Thyroid gland (tissue), 4 donors: Measurements from ENCODE around the gene SYNRG. TPM values are rescaled to one million over a fixed set of nuclear protein-coding genes. Genes with fewer than 3 reads are reported as not detected.
A peak's percentile ranks its signal among the peaks of the same experiment; 100 is the strongest.
"Not testable (repeated sequence)": the region's sequence is repeated elsewhere in the genome, so short reads cannot be mapped to it uniquely, and the experiment has no call there.

Experiments used
- DNase-seq, 2 donors: peaks; one replicate each; pipeline ENCODE4 v3.0.0-alpha.2; 2019
- H3K27ac ChIP-seq, 3 donors: fragments of 200-600 bp; sonication (generic); 1 replicate in 2 of 3; 2 replicates in 1 of 3; pipeline ENCODE4 v1.5.1; 2016 to 2019; ENCODE audit warnings: mild to moderate bottlenecking in 1 of 3, moderate library complexity in 1 of 3
- H3K27me3 ChIP-seq: fragments of 200-600 bp; sonication (generic); one replicate; pipeline ENCODE4 v1.5.1; 2019
- H3K36me3 ChIP-seq, 2 donors: fragments of 200-600 bp; sonication (generic); one replicate each; pipeline ENCODE4 v1.5.1; 2016 to 2019
- H3K4me1 ChIP-seq, 2 donors: fragments of 200-600 bp; sonication (generic); one replicate each; pipeline ENCODE4 v1.5.1; 2017 to 2019
- H3K4me3 ChIP-seq, 3 donors: fragments of 200-600 bp; sonication (generic); replicated peaks in 1 of 3; 1 replicate in 2 of 3; 2 replicates in 1 of 3; pipeline ENCODE4 v1.5.1; 2016; ENCODE audit warnings: mild to moderate bottlenecking in 1 of 3
- H3K9me3 ChIP-seq: fragments of 200-600 bp; sonication (generic); one replicate; pipeline ENCODE4 v1.5.1; 2017
- POLR2A ChIP-seq, 2 donors: fragments of 450-650 bp; IDR thresholded peaks; one replicate each; pipeline ENCODE4 v1.6.1; 2017; ENCODE audit warnings: antibody characterized with exemption in 2 of 2, mild to moderate bottlenecking in 2 of 2, moderate library complexity in 1 of 2
- WGBS, 2 donors: methylation state at CpG; one replicate each; pipeline ENCODE4 v1.1.5; 2017; 5-methylcytosine and 5-hydroxymethylcytosine counted together
- intact Hi-C: fragments of 100-400 bp; cut with DNase I; formaldehyde crosslinking; loops from one replicate; pipeline ENCODE4 v1.15.1; 2023
- total RNA-seq, 4 donors: library from RNA; depleted of rRNA; stranded (reverse); fragments of >200 nt; gene quantifications; one replicate each; pipeline ENCODE4 v1.2.3, GENCODE V29; 2016
- TF ChIP-seq, protein P1 (sequence below), 6 experiments: fragments of 200-600 bp in 3 of 6; fragments of 450-650 bp in 3 of 6; sonication (generic) in 3 of 6; IDR thresholded peaks; one replicate each; pipeline ENCODE4 v1.5.1; 2016 to 2019; ENCODE audit warnings: antibody characterized with exemption in 6 of 6, mild to moderate bottlenecking in 2 of 6, inconsistent platforms in 1 of 6, moderate library complexity in 1 of 6

Gene SYNRG
- total RNA-seq, 4 donors from 2014 or later = 33.4 to 54.1 (median 41.6) TPM

DNA sequence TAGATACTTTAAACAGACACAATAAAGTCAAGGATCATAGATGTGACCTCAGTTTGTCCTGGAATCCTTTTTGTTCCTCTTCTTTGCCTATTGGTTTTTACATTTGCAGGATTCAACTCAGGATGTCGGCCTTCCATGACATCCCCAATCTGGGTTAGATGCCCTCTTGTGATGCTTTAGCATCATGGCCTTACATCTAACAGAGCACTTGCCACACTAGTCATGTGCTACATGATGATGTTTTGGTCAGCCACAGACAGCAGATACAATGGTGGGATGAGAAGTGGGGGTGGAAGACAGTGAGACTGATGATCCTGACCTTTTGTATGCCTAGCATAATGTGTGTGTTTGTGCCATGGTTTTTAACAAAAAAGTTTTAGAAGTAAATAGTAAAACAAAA lies 1.8 kb upstream of the SYNRG start:
- H3K9me3 ChIP-seq = no peaks in the 10 kb centered on the region
- TF ChIP-seq, protein P1, sequence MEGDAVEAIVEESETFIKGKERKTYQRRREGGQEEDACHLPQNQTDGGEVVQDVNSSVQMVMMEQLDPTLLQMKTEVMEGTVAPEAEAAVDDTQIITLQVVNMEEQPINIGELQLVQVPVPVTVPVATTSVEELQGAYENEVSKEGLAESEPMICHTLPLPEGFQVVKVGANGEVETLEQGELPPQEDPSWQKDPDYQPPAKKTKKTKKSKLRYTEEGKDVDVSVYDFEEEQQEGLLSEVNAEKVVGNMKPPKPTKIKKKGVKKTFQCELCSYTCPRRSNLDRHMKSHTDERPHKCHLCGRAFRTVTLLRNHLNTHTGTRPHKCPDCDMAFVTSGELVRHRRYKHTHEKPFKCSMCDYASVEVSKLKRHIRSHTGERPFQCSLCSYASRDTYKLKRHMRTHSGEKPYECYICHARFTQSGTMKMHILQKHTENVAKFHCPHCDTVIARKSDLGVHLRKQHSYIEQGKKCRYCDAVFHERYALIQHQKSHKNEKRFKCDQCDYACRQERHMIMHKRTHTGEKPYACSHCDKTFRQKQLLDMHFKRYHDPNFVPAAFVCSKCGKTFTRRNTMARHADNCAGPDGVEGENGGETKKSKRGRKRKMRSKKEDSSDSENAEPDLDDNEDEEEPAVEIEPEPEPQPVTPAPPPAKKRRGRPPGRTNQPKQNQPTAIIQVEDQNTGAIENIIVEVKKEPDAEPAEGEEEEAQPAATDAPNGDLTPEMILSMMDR (IDR thresholded peaks at IDR 0.05) = no peak
- no peak for TF ChIP-seq POLR2A (IDR thresholded peaks at IDR 0.05)
- 75 to 100% methylated on average over 1 of the region's 1 CpG for WGBS, 2 donors
- peaks cover 0 to 7% of the 10 kb centered on the region in 2 donors for H3K36me3 ChIP-seq
- DNase-seq = no peak
- peaks cover 5 to 7% of the 10 kb centered on the region in 2 donors for H3K4me1 ChIP-seq
- intact Hi-C loops = no loop called here
- no peaks in the 10 kb centered on the region for H3K27me3 ChIP-seq
- H3K4me3 ChIP-seq = no peak overlapping the region
- no peak overlapping the region for H3K27ac ChIP-seq

DNA sequence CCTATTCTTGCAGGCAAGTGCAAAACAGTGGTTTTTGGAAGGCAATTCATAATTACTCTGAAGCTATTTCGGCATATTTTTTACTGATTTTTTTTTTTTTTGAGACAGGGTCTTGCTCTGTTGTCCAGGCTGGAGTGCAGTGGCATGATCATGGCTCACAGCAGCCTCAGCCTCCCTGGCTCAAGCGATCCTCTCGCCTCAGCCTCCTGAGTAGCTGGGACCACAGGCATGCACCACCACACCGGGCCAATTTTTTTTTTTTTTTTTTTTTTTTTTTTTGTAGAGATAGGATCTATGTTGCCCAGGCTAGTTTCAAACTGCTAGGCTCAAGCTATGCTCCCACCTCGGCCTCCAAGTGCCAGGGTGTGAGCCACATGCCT lies 813 bp upstream of the SYNRG start:
- peak overlapping the region; percentile 45 to 81 (median 74) for H3K27ac ChIP-seq
- DNase-seq = peak in 1 of 2 donors; percentile 14
- H3K9me3 ChIP-seq, intact Hi-C loops, H3K27me3 ChIP-seq, H3K4me1 ChIP-seq, H3K36me3 ChIP-seq, H3K4me3 ChIP-seq: not testable (repeated sequence)
- 91 to 97% methylated on average over 5 of the region's 5 CpGs for WGBS, 2 donors

DNA sequence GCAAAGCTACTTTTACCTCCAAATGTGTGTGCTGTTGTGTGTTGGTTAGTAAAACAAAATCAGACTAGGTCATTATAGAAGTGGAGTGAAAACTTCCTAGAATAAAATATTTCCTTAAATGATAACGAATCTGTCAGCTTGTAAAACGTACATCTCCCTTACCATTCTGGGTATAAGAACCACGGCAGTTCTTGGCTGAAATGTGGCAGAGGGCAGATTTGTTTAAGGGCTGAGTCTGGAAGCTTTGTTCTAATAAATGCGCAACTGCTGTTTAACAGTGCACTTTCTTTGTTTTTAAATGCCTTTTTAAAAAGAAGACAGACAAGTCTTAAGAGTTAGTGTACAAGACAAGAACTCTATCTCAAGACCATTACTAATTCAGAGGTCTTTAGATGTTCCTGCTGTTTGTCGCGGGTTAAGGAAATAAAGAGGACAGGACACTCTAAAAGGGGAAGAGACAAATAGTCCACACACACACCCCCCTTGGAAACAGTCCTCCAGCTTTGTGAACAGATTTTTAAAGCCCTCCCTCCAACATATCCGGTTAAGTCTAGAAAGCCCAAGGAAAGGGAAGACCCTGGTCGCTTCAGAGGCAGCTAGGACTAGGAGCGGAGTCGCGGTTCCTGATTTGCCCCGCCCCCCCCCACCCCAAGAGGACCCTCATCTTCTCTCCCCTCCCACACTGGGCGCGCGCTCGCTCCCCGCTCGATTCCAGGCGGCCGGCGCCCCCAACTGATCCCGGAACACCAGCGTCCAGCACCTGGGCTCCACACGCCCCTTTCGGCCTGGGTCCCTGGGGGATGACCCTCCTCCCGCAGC lies 658 bp downstream of the SYNRG start:
- Histone ChIP-seq H3K9me3 (no peaks in the 10 kb centered on the region), H3K27me3 (no peaks in the 10 kb centered on the region), H3K27ac (peak overlapping the region; percentile 74 to 82 (median 81)), H3K36me3 (peaks cover 0 to 4% of the 10 kb centered on the region in 2 donors), H3K4me3 (peak overlapping the region; percentile 89 to 97 (median 96)), H3K4me1 (peaks cover 5 to 7% of the 10 kb centered on the region in 2 donors)
- peak in 1 of 2 donors; percentile 30 for DNase-seq
- 0 to 1% methylated on average over 10 to 25 of the region's 26 CpGs for WGBS, 2 donors
- intact Hi-C loops = no loop called here
- TF ChIP-seq POLR2A (IDR thresholded peaks at IDR 0.05) = no peak
- TF ChIP-seq, protein P1 (IDR thresholded peaks at IDR 0.05) = no peak

GRCh38 chr17:37607637-37608331 lies 1.4 kb downstream of the SYNRG start:
- Histone ChIP-seq H3K9me3 (no peaks in the 10 kb centered on the region), H3K4me3 (peak overlapping the region in 2 of 3 donors; percentile 89 to 97), H3K27me3 (no peaks in the 10 kb centered on the region), H3K27ac (no peak overlapping the region), H3K4me1 (peaks cover 5 to 7% of the 10 kb centered on the region in 2 donors), H3K36me3 (no peaks in the 10 kb centered on the region)
- TF ChIP-seq, protein P1 (IDR thresholded peaks at IDR 0.05) = no peak
- no peak for TF ChIP-seq POLR2A (IDR thresholded peaks at IDR 0.05)
- 75 to 78% methylated on average over 26 of the region's 26 CpGs for WGBS, 2 donors
- intact Hi-C loops = no loop called here
- peak in 1 of 2 donors; percentile 8 for DNase-seq

- 78 to 88% methylated on average over 7 of the region's 7 CpGs for WGBS, 2 donors
- TF ChIP-seq, protein P1 (IDR thresholded peaks at IDR 0.05) = no peak
- TF ChIP-seq POLR2A (IDR thresholded peaks at IDR 0.05) = no peak
- H3K36me3 ChIP-seq = no peaks in the 10 kb centered on the region
- no peak overlapping the region for H3K4me3 ChIP-seq
- H3K9me3 ChIP-seq = no peaks in the 10 kb centered on the region
- intact Hi-C loops = no loop called here
- no peaks in the 10 kb centered on the region for H3K27me3 ChIP-seq
- H3K4me1 ChIP-seq = peaks cover 5 to 7% of the 10 kb centered on the region in 2 donors
- no peak for DNase-seq
- H3K27ac ChIP-seq = no peak overlapping the region
These were observed 3.3 kb downstream of the SYNRG start for GRCh38 chr17:37605813-37606505.
